SK-N-MC (cell line): Measurements from ENCODE around the gene ZNF652.

Experiments
- EZH2 ChIP-seq: fragments of 200-600 bp; sonication (generic); IDR thresholded peaks from one replicate; pipeline ENCODE4 v1.6.1; 2017; ENCODE audit warnings: antibody characterized with exemption
- POLR2AphosphoS5 ChIP-seq: IDR thresholded peaks from 2 replicates; pipeline ENCODE4 v1.6.1; 2012; ENCODE audit warnings: mild to moderate bottlenecking, low read depth, low read length, borderline replicate concordance

DNA sequence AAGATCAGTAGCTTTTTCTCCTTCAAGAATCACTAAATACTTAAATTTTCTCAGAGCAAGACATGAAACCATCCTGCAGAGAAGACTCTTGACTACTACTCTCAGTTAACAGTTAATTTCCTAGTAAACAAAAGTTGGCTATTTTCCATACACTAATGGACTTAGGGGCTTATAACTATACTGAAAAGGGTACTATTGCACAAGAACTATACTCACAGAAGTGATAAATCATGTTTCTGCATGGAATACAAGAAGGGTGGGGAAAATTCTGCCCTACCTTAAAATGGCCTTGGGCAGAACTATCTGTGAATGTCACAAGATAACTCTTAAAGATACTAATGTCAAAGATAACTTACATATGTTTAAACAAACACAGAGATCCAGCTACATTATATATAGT, 12.5 kb downstream of the ZNF652 start:
- no peak for TF ChIP-seq POLR2AphosphoS5
- TF ChIP-seq EZH2: no peak
